Dermis blood vessel endothelial cell (primary cell): ENCODE measurements around the gene GRIN3A. TPM values are rescaled to one million over a fixed set of nuclear protein-coding genes. Genes with fewer than 3 reads are reported as not detected.

Source experiments
- DNase-seq: peaks from one replicate; pipeline ENCODE4 v3.0.0; 2010
- total RNA-seq: library from RNA; depleted of rRNA; stranded (reverse); fragments of >200 nt; gene quantifications from 2 replicates; pipeline ENCODE4 v1.2.3, GENCODE V29; 2014

GRIN3A gene
- total RNA-seq, 1 donor from 2014 or later = not detected

DNA sequence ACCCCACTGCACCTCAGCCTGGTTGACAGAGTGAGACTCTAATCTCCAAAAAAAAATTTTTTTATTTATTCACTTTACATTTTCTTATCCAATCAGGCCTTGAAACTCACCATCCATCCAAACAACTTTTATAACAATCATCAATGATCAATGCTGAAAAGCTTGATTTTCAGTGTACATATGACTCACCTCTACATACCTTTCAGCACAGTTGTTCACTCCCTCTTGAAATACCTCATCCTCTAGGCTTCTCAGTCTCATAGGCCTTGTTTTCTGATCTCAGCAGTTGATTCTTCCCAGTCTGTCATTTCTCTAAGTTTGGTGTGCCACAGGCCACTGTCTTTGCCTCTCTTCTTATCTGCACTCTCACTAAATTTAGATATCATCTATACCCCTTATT lies 36.2 kb downstream of the GRIN3A start:
- DNase-seq = no peak

GRCh38 chr9:101693546-101694336 lies 44.7 kb downstream of the GRIN3A start:
- no peak for DNase-seq

DNA sequence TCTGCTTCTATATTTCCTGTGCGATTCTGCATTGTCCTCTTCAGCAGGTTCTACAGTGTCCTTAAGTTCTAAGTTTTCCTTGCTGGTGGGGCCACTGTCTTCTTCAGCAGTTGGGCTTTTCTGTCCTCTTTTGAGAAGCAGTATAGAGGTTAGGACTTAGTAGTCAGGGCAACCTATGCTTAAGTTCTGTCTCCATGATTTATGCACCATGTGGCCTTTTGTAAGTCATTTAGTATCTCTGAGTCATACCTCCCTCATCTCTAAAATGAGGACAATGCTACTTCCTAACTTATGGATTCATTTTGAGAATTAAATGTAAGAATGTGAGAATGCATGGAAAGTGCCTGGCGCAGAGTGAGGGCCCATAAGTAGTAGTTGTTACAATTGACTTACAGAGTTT lies 46.8 kb downstream of the GRIN3A start:
- DNase-seq = no peak

DNA sequence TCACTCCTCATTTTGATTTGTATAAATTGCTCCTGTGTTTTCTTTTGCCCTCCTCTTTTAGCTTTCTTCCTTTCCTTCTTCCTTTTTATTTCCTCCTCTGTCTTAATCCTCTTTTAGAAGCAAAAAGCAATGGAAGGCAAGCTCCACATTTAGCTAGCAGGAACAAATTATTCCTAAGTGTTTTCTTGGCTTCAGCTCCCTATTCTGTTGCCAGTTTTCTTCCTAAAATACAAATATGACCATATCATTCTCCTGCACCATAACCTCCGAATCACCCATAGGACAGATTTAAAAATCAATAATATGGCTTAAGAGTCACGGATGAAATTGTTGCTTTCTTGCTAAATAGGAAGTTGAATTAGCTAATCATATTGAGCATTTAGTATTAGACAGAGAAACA lies 49.4 kb downstream of the GRIN3A start:
- DNase-seq = no peak

DNA sequence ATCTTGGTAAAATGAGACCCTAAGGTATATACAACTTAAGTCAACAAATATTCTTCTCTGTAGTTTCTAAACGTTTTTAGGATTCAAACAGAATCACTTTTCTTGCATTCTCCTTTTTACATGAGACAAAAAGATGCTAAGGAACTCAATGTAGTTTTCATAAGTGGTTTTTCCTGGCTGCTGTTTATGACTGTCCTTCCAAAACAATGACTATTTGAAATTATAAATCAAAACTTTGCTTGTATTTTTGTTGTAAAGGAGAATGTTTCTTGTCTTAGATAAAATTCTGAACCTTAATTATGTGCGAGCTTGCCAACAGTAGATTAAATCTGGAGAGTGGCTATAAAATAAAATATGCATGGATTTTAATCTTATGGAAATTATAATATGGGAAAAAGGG lies 53.8 kb downstream of the GRIN3A start:
- no peak for DNase-seq

GRCh38 chr9:101683236-101683635 lies 55.2 kb downstream of the GRIN3A start:
- DNase-seq = no peak

GRCh38 chr9:101677861-101678260 lies 60.6 kb downstream of the GRIN3A start:
- DNase-seq = no peak

DNA sequence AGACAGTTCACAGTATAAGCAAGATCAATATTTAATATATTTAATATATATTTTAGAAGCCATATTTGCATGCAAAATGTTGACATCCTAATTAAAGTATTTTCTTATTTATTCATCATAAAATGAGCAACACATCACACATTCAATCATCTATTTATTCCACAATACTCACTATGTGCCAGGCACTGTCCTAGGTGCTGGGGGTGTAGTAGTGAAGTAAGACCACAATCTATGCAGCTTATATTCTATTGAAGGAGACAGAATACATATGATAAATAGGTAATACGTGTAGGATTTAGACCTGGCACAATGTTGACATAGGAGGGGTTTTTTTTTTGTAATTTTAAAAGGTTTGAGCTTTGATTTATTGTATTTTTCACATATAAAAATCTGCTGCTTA lies 63.1 kb downstream of the GRIN3A start:
- DNase-seq = no peak

DNA sequence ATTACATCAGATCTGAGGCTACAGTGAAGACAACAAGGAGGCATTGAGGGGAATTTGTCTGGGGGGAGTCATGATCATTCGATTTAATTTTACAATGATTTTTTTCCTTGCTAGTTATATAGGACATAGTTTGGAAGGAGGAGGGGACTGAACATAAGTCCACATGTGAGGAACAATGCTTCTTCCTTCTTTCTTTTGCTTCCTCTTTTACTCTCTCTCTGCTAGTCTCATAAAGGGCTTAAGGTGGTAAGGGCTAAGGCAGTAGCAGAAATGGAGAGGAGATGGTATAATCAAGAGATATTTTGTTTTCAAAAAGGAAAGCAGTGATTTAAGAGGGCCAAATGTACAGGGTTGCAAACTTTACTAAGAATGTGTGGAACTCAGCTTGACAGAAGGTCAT lies 64.3 kb downstream of the GRIN3A start:
- no peak for DNase-seq

DNA sequence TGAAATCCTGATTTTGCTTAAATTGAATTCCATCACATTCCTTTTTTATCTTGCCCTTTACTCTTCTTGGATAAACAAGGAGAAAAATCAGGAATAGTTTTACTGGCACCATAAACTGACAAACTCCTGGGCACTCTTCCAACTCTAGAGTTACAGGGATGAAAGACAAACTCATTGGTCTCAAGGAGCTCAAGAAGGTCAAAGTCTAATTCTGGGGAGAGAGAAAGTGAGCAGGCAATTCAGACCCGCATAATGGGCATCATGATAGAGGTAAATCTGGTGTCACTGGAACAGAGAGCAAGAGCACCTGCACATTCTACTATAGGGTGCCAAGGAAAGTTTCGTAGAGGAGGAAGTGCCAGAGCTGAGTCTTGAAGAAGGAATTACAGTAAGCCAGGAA lies 64.8 kb downstream of the GRIN3A start:
- DNase-seq = no peak

DNA sequence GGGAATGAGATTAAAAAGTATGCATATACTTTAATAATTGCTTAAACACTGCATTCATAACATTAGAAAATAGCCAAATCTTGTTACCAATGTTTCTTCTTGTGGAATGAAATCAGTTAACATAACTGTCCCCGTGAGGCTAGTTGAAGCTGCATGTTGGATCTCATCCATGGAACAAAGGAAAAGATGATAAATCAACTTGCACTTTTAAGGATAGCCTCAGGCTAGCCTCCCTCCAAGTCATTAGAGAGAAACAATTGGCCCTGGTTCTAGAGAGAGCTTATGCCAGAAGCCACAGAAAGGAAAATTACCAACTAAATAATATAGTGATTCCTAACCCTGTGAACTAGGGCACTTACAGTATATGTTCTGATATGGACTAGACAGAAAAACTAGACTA lies 66.9 kb downstream of the GRIN3A start:
- DNase-seq = no peak

DNA sequence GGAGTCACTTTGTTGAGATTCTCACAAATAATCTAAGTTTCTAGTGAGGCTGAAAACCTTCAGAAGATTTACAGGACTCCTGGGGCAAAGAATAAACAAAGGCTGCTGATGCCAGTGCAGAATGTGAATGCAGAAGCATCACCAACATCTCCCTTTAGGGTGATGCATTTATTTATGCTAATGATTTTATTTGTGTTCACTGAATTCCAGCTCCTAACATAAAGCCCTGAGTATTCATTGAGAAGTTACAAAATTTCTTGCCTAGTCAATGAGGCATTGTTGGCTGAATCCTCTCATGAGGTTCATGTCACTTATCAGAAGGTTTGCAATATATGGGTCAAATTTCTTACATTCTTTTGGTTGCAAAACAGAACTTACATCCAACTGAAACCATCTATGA lies 70.0 kb downstream of the GRIN3A start:
- DNase-seq = no peak

DNA sequence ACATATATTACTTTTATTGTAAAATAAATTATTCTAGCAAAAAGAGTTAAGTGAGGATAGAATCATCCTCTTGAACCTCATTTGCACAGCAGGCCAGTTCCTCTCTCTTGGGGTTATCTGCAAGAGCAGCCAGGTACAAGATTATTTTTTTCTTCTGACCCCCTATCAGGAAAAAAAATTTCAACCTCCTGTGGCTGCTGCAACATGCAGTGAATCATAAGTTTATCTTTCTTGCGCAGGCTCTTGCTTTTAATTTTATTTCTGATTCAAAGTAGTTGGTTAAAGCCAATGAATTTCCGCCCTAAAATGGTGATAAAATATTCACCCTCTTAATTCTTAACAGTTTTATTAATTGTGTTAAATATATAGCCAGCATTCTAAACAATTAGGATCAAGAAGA lies 74.0 kb downstream of the GRIN3A start:
- DNase-seq = no peak

GRCh38 chr9:101652601-101653175 lies 85.8 kb downstream of the GRIN3A start:
- no peak for DNase-seq

DNA sequence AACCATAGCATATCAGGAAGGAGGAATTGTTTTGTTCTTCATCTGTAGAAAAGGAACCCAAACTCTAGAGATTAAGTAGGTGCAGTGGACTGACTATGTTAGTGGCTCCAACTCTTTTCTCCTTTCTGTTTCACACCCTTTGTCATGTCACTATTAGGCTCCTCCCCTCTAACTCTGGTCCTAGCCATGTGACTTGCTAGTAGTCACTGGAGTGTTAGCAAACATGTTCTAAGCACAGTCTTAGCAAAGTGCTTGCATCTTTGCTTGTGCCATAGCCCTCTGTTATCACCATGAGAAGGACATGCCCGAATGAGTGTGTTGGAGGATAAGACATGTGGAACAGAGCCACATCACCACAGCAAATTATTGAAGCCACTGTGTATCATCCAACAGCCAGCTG lies 88.3 kb downstream of the GRIN3A start:
- DNase-seq = no peak

GRCh38 chr9:101648493-101648892 lies 90.0 kb downstream of the GRIN3A start:
- DNase-seq = no peak

DNA sequence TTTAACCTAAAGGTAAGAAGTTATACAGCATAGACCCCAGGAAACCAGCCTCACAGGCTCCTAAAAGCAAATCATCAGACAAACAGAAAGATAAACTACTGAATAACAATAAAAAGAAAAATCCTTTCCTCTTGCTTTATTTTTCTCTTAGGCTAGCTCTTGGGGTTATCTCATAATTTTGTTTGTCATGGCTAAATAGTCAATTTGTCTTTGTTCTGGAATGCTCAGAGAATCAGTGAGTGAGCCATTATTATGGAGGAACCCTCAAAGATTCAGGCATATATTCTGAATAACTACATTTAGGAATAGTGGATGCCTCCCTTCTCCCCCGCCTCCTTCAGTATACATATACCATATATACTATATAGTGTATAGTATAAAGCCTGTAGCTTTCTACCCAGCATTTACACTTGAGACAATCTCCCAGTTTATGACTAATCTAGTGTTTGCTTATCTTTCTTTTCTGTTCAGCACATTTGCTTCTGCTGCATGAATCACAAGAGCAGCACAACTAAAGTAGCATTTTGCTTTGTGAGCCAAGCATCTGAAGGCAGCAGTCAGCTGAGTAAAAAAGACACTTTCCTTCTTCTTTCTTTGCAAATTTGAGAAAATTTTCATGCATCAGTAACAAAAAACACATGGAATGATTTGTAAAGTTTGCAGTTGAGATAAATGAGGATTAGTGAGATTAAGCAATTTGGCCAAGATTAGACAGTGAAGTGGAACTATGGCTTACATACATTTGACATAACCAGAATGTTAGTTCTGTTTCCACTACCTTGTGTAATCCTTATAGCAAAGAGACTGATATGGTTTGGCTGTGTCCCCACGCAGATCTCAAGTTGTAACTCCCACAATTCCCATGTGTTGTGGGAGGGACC lies 98.4 kb downstream of the GRIN3A start:
- no peak for DNase-seq

DNA sequence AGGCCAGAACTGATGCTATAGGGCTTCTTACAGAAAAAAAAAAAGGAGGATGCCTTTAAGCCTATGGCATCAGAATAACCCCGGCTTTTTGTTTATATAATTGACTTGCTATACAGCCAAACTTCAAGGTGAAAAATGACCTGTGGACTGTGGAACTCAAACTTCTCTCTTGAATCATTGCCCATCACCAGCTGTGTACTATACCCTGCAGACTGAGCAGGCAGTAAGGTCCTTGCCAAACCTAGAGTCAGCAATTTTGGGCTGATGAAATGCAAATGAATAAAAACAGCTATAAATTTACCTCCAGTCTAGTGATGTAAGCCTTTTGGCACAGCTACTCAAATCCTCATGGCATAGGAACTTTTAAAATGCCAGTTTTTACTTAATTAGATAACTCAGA lies 99.1 kb downstream of the GRIN3A start:
- no peak for DNase-seq

DNA sequence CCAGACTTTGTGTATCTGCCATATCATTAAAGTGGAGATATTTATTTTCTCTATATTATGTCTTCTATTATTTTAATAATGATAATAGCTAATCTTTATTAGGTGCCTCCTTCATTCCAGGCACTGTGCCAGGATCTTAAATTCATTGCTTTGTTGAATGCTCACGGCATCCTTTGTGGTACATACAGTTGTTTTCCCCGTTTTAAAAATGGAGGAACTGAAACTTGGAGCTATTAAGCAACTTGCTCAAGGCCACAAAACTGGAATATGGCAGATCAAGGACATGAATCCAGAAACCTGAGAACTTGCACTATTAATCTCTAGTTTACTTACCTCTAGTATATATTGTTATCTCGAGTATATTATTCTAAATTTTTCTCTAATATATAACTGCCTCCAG lies 102.2 kb downstream of the GRIN3A start:
- no peak for DNase-seq

GRCh38 chr9:101635473-101635872 lies 103.0 kb downstream of the GRIN3A start:
- no peak for DNase-seq

GRCh38 chr9:101634741-101635409 lies 103.6 kb downstream of the GRIN3A start:
- DNase-seq = no peak

GRCh38 chr9:101632611-101633010 lies 105.8 kb downstream of the GRIN3A start:
- DNase-seq = no peak

- no peak for DNase-seq
Measured at GRCh38 chr9:101631892-101632291, 106.6 kb downstream of the GRIN3A start.
